Activated T-cell treated with anti-CD3 and anti-CD28 coated beads for 48 hours (primary cell): ENCODE results near the gene CEACAM7.
"Not testable (repeated sequence)": the region's sequence is repeated elsewhere in the genome, so short reads cannot be mapped to it uniquely, and the experiment has no call there.

Experiments
- DNase-seq: peaks from one replicate; pipeline ENCODE4 v3.0.0-alpha.2; 2020; ENCODE audit warnings: low read depth

CEACAM7 gene

DNA sequence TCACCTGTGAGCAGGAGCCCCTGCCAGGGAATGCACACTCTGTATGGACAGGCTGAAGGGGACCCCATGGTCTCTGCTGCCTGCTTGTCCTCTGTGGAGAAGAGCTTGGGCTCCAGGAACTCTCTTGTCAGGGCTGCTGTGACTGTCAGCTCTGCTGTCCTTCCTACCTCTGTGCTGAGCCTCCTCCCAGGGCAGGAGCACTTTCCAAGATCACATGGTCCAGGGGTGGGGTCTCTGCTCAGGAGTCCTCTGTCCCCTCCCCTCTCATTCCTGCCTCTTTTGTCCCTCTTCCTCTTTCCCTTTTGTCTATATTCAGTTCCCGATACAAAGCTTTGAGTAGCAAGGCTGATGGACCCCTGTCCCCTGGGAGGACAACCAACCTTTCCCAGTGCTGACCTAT is at the start of gene CEACAM7:
CEACAM7 (minus strand) TSS at position 173 of the 400 bp plus-strand sequence; CDS start at position 68, 105 bp downstream.
- DNase-seq, result no peak

DNA sequence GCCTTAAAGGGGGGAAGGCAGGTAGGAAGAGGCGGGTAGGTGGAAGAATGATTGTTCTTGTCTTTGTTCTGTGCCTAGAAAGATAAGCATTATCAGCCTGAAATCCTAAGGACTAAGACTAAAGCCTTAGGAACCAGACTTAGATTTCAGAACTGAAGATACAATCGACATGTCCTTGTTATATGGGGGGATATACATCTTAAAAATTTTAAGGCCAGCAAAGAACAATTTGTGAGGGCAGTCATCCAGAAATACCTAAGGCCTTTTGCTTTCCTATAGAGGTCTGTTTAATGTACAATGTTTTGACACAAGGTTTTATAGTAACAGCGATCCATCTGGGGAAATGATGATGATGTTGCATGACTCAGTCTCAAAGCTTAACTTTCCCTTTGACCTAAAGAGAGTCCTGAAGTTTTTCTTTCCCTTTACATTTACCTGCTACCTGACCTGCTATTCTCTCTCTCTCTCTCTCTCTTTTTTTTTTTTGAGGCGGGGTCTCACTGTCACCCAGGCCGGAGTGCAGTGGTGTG is 47.1 kb upstream of the CEACAM7 start:
- no peak for DNase-seq

DNA sequence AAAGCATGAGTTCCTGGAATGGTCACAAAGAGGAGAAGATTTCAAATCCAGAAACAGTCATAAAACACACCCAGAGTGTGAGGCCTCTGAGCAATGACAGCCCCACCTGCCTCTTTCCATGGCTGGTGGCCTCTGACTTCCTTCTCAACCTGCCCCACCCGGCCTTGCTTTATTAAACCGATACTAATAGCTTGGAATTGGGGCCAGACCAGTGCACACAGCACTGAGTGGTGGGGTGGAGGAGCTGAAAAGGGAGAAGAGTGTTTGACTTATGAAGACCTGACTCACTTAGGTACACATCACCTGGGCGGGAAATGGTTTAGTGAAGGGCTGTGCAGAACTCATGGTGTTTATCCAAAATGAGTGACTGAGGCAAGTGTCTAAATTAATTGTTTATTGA is 46.5 kb upstream of the CEACAM7 start:
- DNase-seq, result no peak

DNA sequence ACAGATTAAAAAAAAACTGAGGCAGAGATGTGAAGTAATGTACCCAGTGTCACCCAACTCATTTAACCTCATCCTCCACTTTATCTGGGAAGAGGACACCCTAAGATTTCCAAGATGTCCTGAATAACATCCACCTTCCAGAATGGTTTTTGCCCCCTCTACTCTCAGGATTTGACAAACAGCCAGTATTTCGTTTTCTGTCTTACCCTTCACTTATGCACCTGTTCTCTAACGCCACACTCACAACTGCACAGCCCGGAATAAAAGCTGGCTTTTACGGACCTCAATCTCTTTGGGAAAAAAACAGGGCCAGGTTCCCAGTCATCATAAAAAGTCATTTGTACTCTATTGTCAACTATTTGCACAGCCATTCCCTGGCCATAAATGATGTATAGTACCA is 46.1 kb upstream of the CEACAM7 start:
- DNase-seq, result no peak

DNA sequence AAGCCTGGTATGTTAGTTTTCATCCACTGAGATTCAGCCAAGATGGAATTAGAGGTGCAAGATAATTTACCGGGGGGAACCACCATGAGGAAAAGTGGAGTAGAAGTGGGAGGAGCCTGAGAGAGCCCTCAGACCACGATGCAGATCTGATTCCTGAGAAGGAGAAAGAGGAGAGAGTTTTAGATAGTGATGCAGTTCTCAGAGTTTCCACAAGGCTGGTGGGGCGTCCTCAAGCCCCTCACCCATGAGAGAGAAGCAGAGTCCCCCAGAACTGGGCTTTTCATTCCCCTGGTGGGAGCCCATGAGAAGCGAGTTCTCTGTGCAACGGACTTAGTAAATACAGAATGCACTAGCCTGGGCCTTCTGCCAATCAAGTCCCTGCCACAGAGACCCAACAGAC is 38.4 kb upstream of the CEACAM7 start:
- DNase-seq, result no peak

DNA sequence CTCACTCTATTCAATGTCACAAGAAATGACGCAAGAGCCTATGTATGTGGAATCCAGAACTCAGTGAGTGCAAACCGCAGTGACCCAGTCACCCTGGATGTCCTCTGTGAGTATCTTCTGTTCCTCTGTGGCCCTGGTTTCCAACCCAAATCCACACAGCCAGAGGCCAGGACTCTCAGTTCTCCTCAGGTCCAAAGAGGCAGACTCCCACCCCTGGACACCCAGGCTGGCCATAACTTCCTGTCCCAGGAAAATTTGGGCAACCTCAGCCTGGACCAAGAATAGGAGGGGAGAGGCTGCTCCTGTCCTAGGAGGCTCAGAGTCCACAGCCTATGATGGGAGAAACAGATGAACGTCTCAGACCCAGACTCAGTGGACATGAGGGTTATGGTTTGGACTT is 32.0 kb upstream of the CEACAM7 start:
- no peak for DNase-seq

DNA sequence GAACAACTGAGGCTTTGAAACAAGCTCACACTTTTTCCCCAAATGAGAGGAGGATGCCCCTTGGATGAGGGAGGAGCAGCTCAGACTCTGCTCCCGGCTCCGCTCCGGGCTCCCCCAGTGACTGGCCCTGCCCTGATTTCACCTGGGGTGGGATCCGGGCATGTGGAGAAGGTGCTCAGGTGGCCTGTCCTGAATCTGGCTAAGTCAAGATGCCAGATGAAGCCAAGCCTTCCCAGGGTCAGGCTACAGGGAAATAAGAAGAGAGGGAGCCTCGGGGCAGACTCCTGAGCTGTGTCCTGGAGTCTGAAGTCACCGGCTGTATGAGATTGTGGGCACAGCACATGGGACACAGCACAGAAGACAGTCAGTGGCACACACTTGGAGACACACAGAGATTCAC is 30.7 kb upstream of the CEACAM7 start:
- DNase-seq, result no peak

DNA sequence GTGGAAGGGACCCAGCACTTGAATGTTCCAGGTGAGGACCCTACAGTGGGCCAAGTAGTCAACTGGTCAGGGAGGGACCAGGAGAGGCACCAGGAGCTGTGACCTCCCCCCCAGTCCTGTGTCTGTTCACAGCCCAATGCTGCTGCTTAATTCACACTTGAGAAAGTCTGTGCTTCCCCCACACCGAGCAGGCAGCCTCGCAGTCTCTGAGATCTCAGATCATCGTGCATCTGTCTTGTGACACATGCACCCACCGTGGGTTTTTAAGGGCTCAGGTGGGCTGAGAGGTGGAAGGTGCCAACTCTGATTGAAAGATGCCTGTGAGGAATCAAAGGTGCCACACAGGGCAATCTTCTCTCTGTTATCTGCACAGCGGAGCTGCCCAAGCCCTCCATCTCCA is 26.5 kb upstream of the CEACAM7 start:
- no peak for DNase-seq

DNA sequence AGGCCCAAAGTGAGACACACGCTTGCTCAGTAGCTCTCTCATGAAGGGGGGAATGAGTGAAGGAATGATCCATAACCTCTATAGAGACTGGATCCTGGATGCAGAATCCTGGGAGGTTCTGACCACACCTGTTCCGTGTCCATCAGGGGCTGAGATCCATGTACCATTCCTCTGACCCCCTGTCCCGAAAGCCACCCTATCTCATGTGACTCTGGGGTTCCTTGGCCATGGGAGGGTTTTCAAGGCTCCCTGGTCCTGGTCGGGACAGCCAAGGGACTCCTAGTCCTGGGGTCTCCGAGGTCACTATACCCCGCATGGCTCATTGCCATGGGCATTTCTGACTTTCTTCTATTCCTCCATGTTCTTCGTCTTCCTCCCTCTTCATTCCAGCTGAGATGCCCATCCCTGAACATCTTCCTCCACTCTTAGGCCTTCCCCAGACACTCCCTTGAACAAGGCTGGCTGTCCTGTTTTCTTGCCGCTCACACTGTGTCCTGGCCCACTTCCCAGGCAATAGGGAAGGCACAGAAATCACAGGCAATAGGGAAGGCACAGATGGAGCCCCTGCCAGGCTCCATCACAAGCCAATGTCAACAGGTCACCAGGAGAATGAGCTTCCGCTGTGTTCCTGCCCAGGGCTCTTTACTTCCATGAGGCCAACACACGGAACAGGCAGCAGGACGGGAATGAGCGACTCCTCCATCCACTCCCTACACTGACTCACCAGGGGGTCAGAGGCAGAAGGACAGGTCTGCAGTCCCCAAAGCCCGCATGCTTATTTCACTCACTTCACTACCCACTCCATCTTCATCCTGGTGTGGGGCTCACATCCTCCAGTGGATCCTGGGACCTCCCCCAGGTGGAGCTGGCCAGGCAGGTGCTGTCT is 23.5 kb upstream of the CEACAM7 start:
- no peak for DNase-seq

DNA sequence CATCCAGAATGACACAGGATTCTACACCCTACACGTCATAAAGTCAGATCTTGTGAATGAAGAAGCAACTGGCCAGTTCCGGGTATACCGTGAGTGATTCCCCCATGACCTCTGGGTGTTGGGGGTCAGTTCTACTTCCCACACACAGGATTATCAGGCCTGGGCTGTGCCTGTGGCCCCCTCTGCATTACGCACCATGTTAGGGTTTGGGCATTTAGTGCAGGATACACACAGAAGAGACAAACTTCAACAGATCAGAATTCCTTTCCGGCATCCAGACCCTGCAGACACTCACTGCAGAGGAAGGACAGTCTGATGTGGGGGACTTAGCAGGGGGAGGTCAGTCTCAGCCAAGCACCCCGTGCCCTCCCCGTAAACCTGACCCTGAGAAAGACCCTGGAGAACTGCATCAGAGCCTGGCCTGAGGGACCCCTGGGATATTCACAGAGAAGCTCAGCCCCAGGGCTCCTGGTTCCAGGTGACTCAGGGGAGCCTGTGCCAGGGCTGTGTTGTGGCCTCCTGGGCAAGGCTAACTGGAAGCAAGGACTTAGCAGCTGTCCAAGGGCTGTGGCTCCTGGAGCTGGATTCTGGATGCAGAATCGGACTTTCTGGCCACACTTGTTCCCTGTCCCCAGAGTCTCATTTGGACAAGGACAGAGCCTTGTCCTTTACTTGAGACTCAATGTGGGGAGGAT is 22.0 kb upstream of the CEACAM7 start:
- no peak for DNase-seq

DNA sequence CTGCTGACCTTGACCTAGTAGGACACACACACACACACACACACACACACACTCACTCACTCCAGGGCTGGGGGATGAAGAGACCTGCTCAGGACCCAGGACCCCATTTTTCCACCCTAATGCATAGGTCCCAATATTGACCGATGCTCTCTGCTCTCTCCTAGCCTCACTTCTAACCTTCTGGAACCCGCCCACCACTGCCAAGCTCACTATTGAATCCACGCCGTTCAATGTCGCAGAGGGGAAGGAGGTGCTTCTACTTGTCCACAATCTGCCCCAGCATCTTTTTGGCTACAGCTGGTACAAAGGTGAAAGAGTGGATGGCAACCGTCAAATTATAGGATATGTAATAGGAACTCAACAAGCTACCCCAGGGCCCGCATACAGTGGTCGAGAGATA is 21.4 kb upstream of the CEACAM7 start:
- DNase-seq, result not testable (repeated sequence)

DNA sequence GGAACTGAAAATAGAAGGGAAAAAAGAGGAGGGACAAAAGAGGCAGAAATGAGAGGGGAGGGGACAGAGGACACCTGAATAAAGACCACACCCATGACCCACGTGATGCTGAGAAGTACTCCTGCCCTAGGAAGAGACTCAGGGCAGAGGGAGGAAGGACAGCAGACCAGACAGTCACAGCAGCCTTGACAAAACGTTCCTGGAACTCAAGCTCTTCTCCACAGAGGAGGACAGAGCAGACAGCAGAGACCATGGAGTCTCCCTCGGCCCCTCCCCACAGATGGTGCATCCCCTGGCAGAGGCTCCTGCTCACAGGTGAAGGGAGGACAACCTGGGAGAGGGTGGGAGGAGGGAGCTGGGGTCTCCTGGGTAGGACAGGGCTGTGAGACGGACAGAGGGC is 20.4 kb upstream of the CEACAM7 start, which contains the start of gene CEACAM5:
CEACAM5 (plus strand) TSS at position 146 of the 400 bp plus-strand sequence; CDS start at position 252, 106 bp downstream.
- no peak for DNase-seq

DNA sequence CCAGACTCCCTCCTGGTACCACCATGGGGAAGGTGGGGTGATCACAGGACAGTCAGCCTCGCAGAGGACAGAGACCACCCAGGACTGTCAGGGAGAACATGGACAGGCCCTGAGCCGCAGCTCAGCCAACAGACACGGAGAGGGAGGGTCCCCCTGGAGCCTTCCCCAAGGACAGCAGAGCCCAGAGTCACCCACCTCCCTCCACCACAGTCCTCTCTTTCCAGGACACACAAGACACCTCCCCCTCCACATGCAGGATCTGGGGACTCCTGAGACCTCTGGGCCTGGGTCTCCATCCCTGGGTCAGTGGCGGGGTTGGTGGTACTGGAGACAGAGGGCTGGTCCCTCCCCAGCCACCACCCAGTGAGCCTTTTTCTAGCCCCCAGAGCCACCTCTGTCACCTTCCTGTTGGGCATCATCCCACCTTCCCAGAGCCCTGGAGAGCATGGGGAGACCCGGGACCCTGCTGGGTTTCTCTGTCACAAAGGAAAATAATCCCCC is 19.9 kb upstream of the CEACAM7 start:
- no peak for DNase-seq

DNA sequence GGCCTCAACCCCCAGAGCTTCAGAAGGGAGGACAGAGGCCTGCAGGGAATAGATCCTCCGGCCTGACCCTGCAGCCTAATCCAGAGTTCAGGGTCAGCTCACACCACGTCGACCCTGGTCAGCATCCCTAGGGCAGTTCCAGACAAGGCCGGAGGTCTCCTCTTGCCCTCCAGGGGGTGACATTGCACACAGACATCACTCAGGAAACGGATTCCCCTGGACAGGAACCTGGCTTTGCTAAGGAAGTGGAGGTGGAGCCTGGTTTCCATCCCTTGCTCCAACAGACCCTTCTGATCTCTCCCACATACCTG is 19.4 kb upstream of the CEACAM7 start:
- DNase-seq, result no peak

DNA sequence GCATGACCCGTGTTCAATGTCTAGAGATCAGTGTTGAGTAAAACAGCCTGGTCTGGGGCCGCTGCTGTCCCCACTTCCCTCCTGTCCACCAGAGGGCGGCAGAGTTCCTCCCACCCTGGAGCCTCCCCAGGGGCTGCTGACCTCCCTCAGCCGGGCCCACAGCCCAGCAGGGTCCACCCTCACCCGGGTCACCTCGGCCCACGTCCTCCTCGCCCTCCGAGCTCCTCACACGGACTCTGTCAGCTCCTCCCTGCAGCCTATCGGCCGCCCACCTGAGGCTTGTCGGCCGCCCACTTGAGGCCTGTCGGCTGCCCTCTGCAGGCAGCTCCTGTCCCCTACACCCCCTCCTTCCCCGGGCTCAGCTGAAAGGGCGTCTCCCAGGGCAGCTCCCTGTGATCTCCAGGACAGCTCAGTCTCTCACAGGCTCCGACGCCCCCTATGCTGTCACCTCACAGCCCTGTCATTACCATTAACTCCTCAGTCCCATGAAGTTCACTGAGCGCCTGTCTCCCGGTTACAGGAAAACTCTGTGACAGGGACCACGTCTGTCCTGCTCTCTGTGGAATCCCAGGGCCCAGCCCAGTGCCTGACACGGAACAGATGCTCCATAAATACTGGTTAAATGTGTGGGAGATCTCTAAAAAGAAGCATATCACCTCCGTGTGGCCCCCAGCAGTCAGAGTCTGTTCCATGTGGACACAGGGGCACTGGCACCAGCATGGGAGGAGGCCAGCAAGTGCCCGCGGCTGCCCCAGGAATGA is 18.9 kb upstream of the CEACAM7 start:
- peak; percentile 62 for DNase-seq

DNA sequence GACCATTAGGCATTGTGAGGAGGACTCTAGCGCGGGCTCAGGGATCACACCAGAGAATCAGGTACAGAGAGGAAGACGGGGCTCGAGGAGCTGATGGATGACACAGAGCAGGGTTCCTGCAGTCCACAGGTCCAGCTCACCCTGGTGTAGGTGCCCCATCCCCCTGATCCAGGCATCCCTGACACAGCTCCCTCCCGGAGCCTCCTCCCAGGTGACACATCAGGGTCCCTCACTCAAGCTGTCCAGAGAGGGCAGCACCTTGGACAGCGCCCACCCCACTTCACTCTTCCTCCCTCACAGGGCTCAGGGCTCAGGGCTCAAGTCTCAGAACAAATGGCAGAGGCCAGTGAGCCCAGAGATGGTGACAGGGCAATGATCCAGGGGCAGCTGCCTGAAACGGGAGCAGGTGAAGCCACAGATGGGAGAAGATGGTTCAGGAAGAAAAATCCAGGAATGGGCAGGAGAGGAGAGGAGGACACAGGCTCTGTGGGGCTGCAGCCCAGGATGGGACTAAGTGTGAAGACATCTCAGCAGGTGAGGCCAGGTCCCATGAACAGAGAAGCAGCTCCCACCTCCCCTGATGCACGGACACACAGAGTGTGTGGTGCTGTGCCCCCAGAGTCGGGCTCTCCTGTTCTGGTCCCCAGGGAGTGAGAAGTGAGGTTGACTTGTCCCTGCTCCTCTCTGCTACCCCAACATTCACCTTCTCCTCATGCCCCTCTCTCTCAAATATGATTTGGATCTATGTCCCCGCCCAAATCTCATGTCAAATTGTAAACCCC is 17.5 kb upstream of the CEACAM7 start:
- peak; percentile 12 for DNase-seq

DNA sequence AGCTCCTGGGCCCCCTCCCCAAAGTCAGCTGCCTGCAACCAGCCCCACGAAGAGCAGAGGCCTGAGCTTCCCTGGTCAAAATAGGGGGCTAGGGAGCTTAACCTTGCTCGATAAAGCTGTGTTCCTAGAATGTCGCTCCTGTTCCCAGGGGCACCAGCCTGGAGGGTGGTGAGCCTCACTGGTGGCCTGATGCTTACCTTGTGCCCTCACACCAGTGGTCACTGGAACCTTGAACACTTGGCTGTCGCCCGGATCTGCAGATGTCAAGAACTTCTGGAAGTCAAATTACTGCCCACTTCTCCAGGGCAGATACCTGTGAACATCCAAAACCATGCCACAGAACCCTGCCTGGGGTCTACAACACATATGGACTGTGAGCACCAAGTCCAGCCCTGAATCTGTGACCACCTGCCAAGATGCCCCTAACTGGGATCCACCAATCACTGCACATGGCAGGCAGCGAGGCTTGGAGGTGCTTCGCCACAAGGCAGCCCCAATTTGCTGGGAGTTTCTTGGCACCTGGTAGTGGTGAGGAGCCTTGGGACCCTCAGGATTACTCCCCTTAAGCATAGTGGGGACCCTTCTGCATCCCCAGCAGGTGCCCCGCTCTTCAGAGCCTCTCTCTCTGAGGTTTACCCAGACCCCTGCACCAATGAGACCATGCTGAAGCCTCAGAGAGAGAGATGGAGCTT is 15.7 kb upstream of the CEACAM7 start:
- DNase-seq, result no peak

DNA sequence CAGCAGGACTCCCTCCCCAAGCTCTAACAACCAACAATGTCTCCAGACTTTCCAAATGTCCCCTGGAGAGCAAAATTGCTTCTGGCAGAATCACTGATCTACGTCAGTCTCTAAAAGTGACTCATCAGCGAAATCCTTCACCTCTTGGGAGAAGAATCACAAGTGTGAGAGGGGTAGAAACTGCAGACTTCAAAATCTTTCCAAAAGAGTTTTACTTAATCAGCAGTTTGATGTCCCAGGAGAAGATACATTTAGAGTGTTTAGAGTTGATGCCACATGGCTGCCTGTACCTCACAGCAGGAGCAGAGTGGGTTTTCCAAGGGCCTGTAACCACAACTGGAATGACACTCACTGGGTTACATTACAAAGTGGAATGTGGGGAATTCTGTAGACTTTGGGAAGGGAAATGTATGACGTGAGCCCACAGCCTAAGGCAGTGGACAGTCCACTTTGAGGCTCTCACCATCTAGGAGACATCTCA is 14.1 kb upstream of the CEACAM7 start:
- DNase-seq, result no peak

DNA sequence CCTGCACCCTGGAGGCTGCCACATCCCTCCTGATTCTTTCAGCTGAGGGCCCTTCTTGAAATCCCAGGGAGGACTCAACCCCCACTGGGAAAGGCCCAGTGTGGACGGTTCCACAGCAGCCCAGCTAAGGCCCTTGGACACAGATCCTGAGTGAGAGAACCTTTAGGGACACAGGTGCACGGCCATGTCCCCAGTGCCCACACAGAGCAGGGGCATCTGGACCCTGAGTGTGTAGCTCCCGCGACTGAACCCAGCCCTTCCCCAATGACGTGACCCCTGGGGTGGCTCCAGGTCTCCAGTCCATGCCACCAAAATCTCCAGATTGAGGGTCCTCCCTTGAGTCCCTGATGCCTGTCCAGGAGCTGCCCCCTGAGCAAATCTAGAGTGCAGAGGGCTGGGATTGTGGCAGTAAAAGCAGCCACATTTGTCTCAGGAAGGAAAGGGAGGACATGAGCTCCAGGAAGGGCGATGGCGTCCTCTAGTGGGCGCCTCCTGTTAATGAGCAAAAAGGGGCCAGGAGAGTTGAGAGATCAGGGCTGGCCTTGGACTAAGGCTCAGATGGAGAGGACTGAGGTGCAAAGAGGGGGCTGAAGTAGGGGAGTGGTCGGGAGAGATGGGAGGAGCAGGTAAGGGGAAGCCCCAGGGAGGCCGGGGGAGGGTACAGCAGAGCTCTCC is 13.5 kb upstream of the CEACAM7 start:
- DNase-seq, result no peak
